Parathyroid adenoma (tissue), 2 donors: Measurements from ENCODE around the gene UCN2.

Experiments used
- H2AFZ ChIP-seq: fragments of 300-600 bp; sonication (generic); one replicate; pipeline ENCODE4 v1.7.0; 2017; ENCODE audit warnings: antibody characterized with exemption, mild to moderate bottlenecking
- H3K27ac ChIP-seq: fragments of 300-600 bp; sonication (generic); one replicate; pipeline ENCODE4 v1.7.0; 2017
- H3K27me3 ChIP-seq: fragments of 300-600 bp; sonication (generic); one replicate; pipeline ENCODE4 v1.7.0; 2017; ENCODE audit warnings: low read length; ENCODE audit not compliant: control insufficient read depth, insufficient read depth
- H3K36me3 ChIP-seq: fragments of 300-600 bp; sonication (generic); one replicate; pipeline ENCODE4 v1.7.0; 2017; ENCODE audit warnings: low read length; ENCODE audit not compliant: control insufficient read depth, insufficient read depth
- H3K4me1 ChIP-seq: fragments of 300-600 bp; sonication (generic); one replicate; pipeline ENCODE4 v1.7.0; 2017; ENCODE audit warnings: control low read depth
- H3K4me2 ChIP-seq: fragments of 300-600 bp; sonication (generic); one replicate; pipeline ENCODE4 v1.7.0; 2017; ENCODE audit warnings: low read length
- H3K4me3 ChIP-seq: fragments of 300-600 bp; sonication (generic); one replicate; pipeline ENCODE4 v1.7.0; 2017; ENCODE audit warnings: low read depth, low read length
- H3K79me2 ChIP-seq: fragments of 300-600 bp; sonication (generic); one replicate; pipeline ENCODE4 v1.7.0; 2017; ENCODE audit warnings: control low read depth
- H3K9ac ChIP-seq: fragments of 300-600 bp; sonication (generic); one replicate; pipeline ENCODE4 v1.7.0; 2017; ENCODE audit warnings: mild to moderate bottlenecking
- H3K9me3 ChIP-seq: fragments of 300-600 bp; sonication (generic); one replicate; pipeline ENCODE4 v1.7.0; 2017; ENCODE audit warnings: low read length; ENCODE audit not compliant: control insufficient read depth
- TF ChIP-seq, protein P1 (sequence below): fragments of 300-600 bp; sonication (generic); IDR thresholded peaks from one replicate; pipeline ENCODE4 v1.7.0; 2017; ENCODE audit warnings: antibody characterized with exemption, mild to moderate bottlenecking
- donor health status: primary hyperparathyroidism.

Gene UCN2

DNA sequence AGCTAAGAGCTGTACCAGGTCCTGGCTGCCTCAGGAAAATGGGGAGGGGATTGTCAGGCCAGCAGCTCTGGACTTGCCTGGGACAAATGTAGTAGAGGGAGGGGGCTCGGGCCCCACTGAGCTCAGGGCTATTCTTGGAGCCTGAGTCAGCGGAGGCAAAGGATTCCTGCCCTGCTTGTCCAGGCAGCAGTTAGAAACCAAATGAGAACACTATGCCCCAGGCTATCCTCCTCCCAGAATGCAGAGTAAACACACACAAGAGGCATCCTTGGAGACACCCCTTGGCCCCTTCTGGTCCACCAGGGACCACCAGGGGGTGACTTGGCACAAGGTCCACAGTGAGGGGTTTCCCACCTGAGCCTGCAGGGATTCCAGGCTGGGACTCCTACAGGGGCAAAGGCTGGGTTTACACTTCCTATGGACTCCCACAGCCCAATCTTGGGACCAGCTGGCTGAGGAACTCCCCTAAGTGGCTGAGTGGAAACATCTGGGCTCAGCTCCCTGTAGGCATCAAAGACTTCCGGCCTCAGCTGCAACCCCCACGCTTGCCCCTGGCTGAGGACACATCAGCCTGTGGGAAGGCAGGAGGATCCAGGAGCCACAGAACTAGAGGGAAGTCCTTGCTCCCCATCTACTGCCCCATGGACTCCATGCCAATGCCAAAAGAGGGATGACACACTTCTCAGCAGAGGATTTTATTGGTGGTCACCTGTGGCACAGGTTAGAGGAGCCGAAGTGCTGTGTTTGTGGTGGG, 34.9 kb upstream of the UCN2 start:
- peaks cover 7% of the 10 kb centered on the region for H3K4me1 ChIP-seq
- no peak overlapping the region for H3K27ac ChIP-seq
- H3K9ac ChIP-seq, result no peak overlapping the region
- H3K9me3 ChIP-seq, result no peaks in the 10 kb centered on the region
- H3K4me3 ChIP-seq, result no peak overlapping the region
- no peaks in the 10 kb centered on the region for H3K27me3 ChIP-seq
- H3K36me3 ChIP-seq, result no peaks in the 10 kb centered on the region
- TF ChIP-seq, protein P1, sequence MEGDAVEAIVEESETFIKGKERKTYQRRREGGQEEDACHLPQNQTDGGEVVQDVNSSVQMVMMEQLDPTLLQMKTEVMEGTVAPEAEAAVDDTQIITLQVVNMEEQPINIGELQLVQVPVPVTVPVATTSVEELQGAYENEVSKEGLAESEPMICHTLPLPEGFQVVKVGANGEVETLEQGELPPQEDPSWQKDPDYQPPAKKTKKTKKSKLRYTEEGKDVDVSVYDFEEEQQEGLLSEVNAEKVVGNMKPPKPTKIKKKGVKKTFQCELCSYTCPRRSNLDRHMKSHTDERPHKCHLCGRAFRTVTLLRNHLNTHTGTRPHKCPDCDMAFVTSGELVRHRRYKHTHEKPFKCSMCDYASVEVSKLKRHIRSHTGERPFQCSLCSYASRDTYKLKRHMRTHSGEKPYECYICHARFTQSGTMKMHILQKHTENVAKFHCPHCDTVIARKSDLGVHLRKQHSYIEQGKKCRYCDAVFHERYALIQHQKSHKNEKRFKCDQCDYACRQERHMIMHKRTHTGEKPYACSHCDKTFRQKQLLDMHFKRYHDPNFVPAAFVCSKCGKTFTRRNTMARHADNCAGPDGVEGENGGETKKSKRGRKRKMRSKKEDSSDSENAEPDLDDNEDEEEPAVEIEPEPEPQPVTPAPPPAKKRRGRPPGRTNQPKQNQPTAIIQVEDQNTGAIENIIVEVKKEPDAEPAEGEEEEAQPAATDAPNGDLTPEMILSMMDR, result no peak
- H3K79me2 ChIP-seq, result no peaks in the 10 kb centered on the region
- no peak overlapping the region for H2AFZ ChIP-seq
- no peak overlapping the region for H3K4me2 ChIP-seq

GRCh38 chr3:48597408-48597800, 33.8 kb upstream of the UCN2 start:
- H3K4me1 ChIP-seq, result peaks cover 7% of the 10 kb centered on the region
- H3K4me3 ChIP-seq, result no peak overlapping the region
- no peaks in the 10 kb centered on the region for H3K9me3 ChIP-seq
- no peaks in the 10 kb centered on the region for H3K36me3 ChIP-seq
- no peak overlapping the region for H3K4me2 ChIP-seq
- no peaks in the 10 kb centered on the region for H3K79me2 ChIP-seq
- H2AFZ ChIP-seq, result no peak overlapping the region
- no peak overlapping the region for H3K27ac ChIP-seq
- TF ChIP-seq, protein P1, result no peak
- H3K27me3 ChIP-seq, result no peaks in the 10 kb centered on the region
- no peak overlapping the region for H3K9ac ChIP-seq

DNA sequence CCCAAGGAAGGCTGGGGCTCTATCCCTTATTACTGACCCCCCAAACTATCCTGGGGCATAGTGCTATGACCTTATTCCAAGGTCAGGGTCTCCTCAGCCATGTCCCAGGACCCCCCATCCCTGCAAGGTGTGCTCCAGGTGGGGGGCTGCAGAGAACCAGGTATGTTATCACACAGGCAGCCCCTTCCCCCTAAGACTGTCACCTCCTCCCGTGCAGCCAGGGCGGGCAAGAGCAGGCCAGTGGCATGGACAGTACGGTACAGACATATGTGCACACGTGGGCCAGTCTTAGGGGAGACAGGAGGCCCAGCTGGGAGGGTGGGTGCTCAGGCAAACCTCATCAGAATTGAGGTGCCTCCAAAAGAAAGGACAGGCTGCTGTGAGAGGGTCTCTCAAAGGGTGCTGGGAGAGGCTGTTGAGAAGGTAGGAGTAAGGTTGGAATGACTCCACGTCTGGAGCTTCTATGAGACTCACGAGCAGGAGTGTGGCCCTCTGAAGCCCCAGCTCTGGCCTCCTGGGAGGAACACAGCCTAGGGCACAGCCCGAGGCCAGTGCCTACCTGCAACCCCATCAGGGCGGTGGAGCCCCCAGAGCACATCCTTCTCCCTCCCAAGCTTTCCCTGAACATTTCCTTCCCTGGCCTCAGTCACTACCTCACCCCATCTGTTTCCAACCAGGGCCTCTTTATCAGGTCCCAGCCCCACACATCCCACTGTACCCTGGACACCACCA, 33.3 kb upstream of the UCN2 start:
- peaks cover 7% of the 10 kb centered on the region for H3K4me1 ChIP-seq
- H3K79me2 ChIP-seq, result no peaks in the 10 kb centered on the region
- no peaks in the 10 kb centered on the region for H3K9me3 ChIP-seq
- no peak overlapping the region for H3K27ac ChIP-seq
- H3K4me3 ChIP-seq, result no peak overlapping the region
- H3K9ac ChIP-seq, result no peak overlapping the region
- TF ChIP-seq, protein P1, result no peak
- no peak overlapping the region for H3K4me2 ChIP-seq
- no peak overlapping the region for H2AFZ ChIP-seq
- H3K36me3 ChIP-seq, result no peaks in the 10 kb centered on the region
- H3K27me3 ChIP-seq, result no peaks in the 10 kb centered on the region

- H3K9ac ChIP-seq, result no peak overlapping the region
- no peaks in the 10 kb centered on the region for H3K27me3 ChIP-seq
- H3K4me1 ChIP-seq, result peaks cover 7% of the 10 kb centered on the region
- H3K4me2 ChIP-seq, result no peak overlapping the region
- H3K4me3 ChIP-seq, result no peak overlapping the region
- H3K79me2 ChIP-seq, result no peaks in the 10 kb centered on the region
- TF ChIP-seq, protein P1, result no peak
- no peak overlapping the region for H3K27ac ChIP-seq
- no peaks in the 10 kb centered on the region for H3K36me3 ChIP-seq
- no peaks in the 10 kb centered on the region for H3K9me3 ChIP-seq
- H2AFZ ChIP-seq, result no peak overlapping the region
Measured at GRCh38 chr3:48596157-48596556, 32.6 kb upstream of the UCN2 start.
